Activated CD4-positive, alpha-beta T cell treated with anti-CD3 and anti-CD28 coated beads, Interleukin-2, amount 10 ng/mL, durations not matched to agents 7 days and 5 days (primary cell): Measurements from ENCODE around the gene PSTK. TPM values are rescaled to one million over a fixed set of nuclear protein-coding genes. Genes with fewer than 3 reads are reported as not detected.
A peak's percentile ranks its signal among the peaks of the same experiment; 100 is the strongest.

ENCODE experiments used
- CTCF ChIA-PET: fragments of 350-600 bp; sonication (Branson Sonifier 250); formaldehyde crosslinking; loops from one replicate; lab custom pipeline; 2021; ENCODE audit warnings: antibody characterized with exemption; lab: Charles Lee
- POLR2A ChIA-PET: fragments of 350-600 bp; sonication (Branson Sonifier 250); formaldehyde crosslinking; loops from one replicate; lab custom pipeline; 2021; ENCODE audit warnings: antibody characterized with exemption; lab: Charles Lee
- DNase-seq: peaks from one replicate; pipeline ENCODE4 v3.0.0-alpha.2; 2020
- H3K27ac Mint-ChIP-seq: one replicate; pipeline ENCODE4 v1.8.0; 2021; ENCODE audit warnings: mild to moderate bottlenecking, moderate library complexity, mixed read lengths
- H3K27me3 Mint-ChIP-seq: one replicate; pipeline ENCODE4 v1.8.0; 2021; ENCODE audit warnings: mixed read lengths
- H3K36me3 Mint-ChIP-seq: one replicate; pipeline ENCODE4 v1.8.0; 2021; ENCODE audit warnings: low read depth, mixed read lengths
- H3K4me1 Mint-ChIP-seq: one replicate; pipeline ENCODE4 v1.8.0; 2021; ENCODE audit warnings: mixed read lengths
- H3K4me3 Mint-ChIP-seq: one replicate; pipeline ENCODE4 v1.8.0; 2021; ENCODE audit warnings: mild to moderate bottlenecking, moderate library complexity, mixed read lengths
- H3K9me3 Mint-ChIP-seq: one replicate; pipeline ENCODE4 v1.8.0; 2021; ENCODE audit warnings: mixed read lengths
- total RNA-seq, 2 experiments: library from RNA; stranded (reverse); gene quantifications; one replicate each; pipeline ENCODE4 v1.2.3, GENCODE V29; 2021

Gene PSTK
- total RNA-seq, result 1 to 10 TPM; 2.6 to 3.7 TPM

DNA sequence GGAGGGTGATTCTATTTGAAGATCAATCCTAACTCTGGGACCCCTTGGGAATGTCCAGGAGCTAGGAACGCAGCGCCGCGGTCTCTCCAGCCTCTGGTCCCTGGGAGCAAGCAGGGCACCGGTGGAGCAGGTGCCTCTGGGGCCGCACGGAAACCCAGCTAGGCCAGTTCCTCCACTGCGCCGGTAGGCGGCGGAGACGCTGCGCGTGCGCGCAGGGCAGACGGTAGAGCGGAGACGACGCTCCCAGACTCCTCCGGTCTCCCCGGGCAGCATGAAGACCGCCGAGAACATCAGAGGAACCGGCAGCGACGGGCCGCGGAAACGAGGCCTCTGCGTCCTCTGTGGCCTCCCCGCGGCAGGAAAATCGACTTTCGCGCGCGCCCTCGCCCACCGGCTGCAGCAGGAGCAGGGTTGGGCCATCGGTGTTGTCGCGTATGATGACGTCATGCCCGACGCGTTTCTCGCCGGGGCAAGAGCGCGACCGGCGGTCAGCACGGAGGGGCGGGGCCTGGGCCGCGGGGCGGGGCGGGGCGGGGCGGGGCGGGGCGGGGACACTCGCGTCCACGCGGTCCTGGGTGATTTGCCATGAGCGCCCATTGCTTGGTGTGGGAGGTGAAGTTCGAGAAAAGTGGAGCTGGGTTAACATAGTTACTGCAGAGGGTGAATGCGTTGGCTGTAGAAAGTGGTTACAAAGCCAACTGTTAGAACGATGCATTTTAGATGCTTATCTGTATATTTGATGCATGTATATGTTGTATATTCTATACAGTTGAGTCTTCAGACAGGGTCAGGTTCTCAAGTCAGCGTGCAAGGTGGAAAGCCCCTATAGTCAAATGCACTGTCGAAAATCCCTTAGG, at the start of gene PSTK:
Gene PSTK (plus strand): TSS at position 193 of the 857 bp plus-strand sequence. CDS start 79 bp downstream, at position 272.
- CTCF ChIA-PET, result interaction anchor here (0.6 to 2.4 kb wide), 18 partner anchors 9 to 1057 kb away, joined by 3 to 19 read pairs (median 4); partner anchors contain the start of genes BUB3 and C10orf88
- Mint-ChIP-seq H3K36me3 (no peaks in the 10 kb centered on the region), H3K4me3 (peak within 1 kb of the TSS; percentile 82), H3K27me3 (peaks cover 10% of the 10 kb centered on the region), H3K27ac (peak within 1 kb of the TSS; percentile 99), H3K9me3 (no peaks in the 10 kb centered on the region), H3K4me1 (peaks cover 19% of the 10 kb centered on the region)
- POLR2A ChIA-PET, result interaction anchor here (1.0 kb wide), 1 partner anchor 28 kb away, joined by 3 read pairs; no protein-coding TSS in a partner anchor
- peak; percentile 90 for DNase-seq

GRCh38 chr10:122931088-122931906, 48.9 kb upstream of the PSTK start:
- H3K36me3 Mint-ChIP-seq, result peaks cover 17% of the 10 kb centered on the region

GRCh38 chr10:122939133-122939855, 40.9 kb upstream of the PSTK start:
- Mint-ChIP-seq H3K9me3 (no peaks in the 10 kb centered on the region), H3K27me3 (no peaks in the 10 kb centered on the region), H3K4me3 (no peak overlapping the region), H3K4me1 (no peaks in the 10 kb centered on the region), H3K27ac (no peak overlapping the region), H3K36me3 (peaks cover 34% of the 10 kb centered on the region)
- POLR2A ChIA-PET, result interaction anchor here (0.6 kb wide), 1 partner anchor 815 kb away, joined by 4 read pairs; no protein-coding TSS in a partner anchor
- CTCF ChIA-PET, result no interaction called here
- no peak for DNase-seq

More at GRCh38 chr10:122931088-122931906, 48.9 kb upstream of the PSTK start:
- POLR2A ChIA-PET, result no interaction called here
- CTCF ChIA-PET, result no interaction called here
- no peak overlapping the region for H3K27ac Mint-ChIP-seq
- no peaks in the 10 kb centered on the region for H3K27me3 Mint-ChIP-seq
- no peaks in the 10 kb centered on the region for H3K9me3 Mint-ChIP-seq
- no peak for DNase-seq
- no peaks in the 10 kb centered on the region for H3K4me1 Mint-ChIP-seq
- no peak overlapping the region for H3K4me3 Mint-ChIP-seq

- Mint-ChIP-seq H3K27ac (no peak overlapping the region), H3K9me3 (no peaks in the 10 kb centered on the region), H3K4me3 (no peak overlapping the region), H3K27me3 (no peaks in the 10 kb centered on the region), H3K36me3 (peaks cover 32% of the 10 kb centered on the region), H3K4me1 (no peaks in the 10 kb centered on the region)
- POLR2A ChIA-PET, result no interaction called here
- no peak for DNase-seq
- CTCF ChIA-PET, result no interaction called here
These were observed 40.2 kb upstream of the PSTK start for GRCh38 chr10:122939856-122940543.

DNA sequence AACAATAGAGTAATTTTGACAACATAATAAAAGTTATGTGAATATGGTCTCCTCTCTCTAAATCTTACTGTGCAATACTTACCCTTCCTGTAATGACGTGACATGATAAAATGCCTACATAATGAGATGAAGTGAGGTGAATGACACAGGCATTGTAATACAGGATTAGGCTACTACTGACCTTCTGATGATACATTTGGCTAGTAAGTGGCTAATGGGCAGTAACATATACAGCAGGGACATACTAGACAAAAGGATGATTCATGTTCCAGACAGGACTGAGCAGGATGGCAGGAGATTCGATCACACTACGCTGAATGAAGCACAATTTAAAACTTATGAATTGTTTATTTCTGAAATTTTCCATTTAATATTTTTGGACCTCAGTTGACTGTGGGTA, 30.9 kb upstream of the PSTK start:
- peaks cover 5% of the 10 kb centered on the region for H3K9me3 Mint-ChIP-seq
- DNase-seq, result no peak
- H3K27me3 Mint-ChIP-seq, result no peaks in the 10 kb centered on the region
- no peak overlapping the region for H3K4me3 Mint-ChIP-seq
- no peak overlapping the region for H3K27ac Mint-ChIP-seq
- ChIA-PET CTCF (no interaction called here), POLR2A (no interaction called here)
- H3K36me3 Mint-ChIP-seq, result peaks cover 45% of the 10 kb centered on the region
- peaks cover 30% of the 10 kb centered on the region for H3K4me1 Mint-ChIP-seq

- POLR2A ChIA-PET, result interaction anchor here (0.6 to 1.1 kb wide), 2 partner anchors 8 to 46 kb away, joined by 3 to 4 read pairs; no protein-coding TSS in a partner anchor
- H3K4me3 Mint-ChIP-seq, result peak within 1 kb of the TSS; percentile 86
- H3K4me1 Mint-ChIP-seq, result peaks cover 41% of the 10 kb centered on the region
- H3K36me3 Mint-ChIP-seq, result peaks cover 27% of the 10 kb centered on the region
- peaks cover 22% of the 10 kb centered on the region for H3K27me3 Mint-ChIP-seq
- CTCF ChIA-PET, result interaction anchor here (0.6 to 5.1 kb wide), 4 partner anchors 26 to 838 kb away, joined by 3 to 16 read pairs (median 3); partner anchors contain the start of genes FAM24B and PSTK
- H3K27ac Mint-ChIP-seq, result peak within 1 kb of the TSS; percentile 92
- peak; percentile 98 for DNase-seq
- H3K9me3 Mint-ChIP-seq, result peaks cover 8% of the 10 kb centered on the region
These were observed 26.1 kb upstream of the PSTK start, which contains the start of gene C10orf88 for GRCh38 chr10:122953902-122954730. Gene C10orf88, minus strand, starts transcription at chr10:122954227. Its CDS starts 49 bp downstream, at chr10:122954178.

GRCh38 chr10:122954731-122955050, 25.5 kb upstream of the PSTK start:
- H3K4me3 Mint-ChIP-seq, result peak overlapping the region; percentile 86

DNA sequence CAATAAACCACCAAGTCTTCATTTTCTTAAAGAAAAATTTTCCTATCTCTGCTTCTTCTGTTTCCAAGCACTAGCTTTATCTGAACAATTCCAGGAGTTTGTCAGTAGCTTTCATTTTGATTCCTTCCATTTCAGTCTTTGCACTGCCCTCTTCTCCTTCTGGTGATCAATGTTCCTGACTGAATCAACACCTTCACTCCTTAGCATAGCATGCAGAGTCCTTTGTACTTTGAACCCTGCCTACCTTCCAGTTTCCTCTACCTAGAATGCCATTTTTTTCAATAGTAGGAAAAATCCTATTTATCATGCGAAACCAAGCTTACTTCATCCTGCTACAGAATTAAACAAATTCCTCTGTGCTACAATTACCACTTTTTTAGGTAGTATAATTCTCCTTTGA, 24.3 kb upstream of the PSTK start:
- H3K4me1 Mint-ChIP-seq, result peaks cover 36% of the 10 kb centered on the region
- peaks cover 17% of the 10 kb centered on the region for H3K36me3 Mint-ChIP-seq
- peaks cover 8% of the 10 kb centered on the region for H3K9me3 Mint-ChIP-seq
- ChIA-PET POLR2A (no interaction called here), CTCF (interaction anchor here (1.4 to 5.1 kb wide), 2 partner anchors 10 to 24 kb away, joined by 8 to 16 read pairs; partner anchors contain the start of gene PSTK)
- no peak overlapping the region for H3K4me3 Mint-ChIP-seq
- H3K27ac Mint-ChIP-seq, result no peak overlapping the region
- no peak for DNase-seq
- H3K27me3 Mint-ChIP-seq, result peaks cover 22% of the 10 kb centered on the region

More at GRCh38 chr10:122954731-122955050, 25.5 kb upstream of the PSTK start:
- ChIA-PET CTCF (interaction anchor here (0.6 to 5.1 kb wide), 3 partner anchors 26 to 838 kb away, joined by 3 to 16 read pairs (median 3); partner anchors contain the start of gene PSTK), POLR2A (no interaction called here)
- peaks cover 8% of the 10 kb centered on the region for H3K9me3 Mint-ChIP-seq
- peak overlapping the region; percentile 92 for H3K27ac Mint-ChIP-seq
- H3K27me3 Mint-ChIP-seq, result peaks cover 22% of the 10 kb centered on the region
- peaks cover 41% of the 10 kb centered on the region for H3K4me1 Mint-ChIP-seq
- H3K36me3 Mint-ChIP-seq, result peaks cover 22% of the 10 kb centered on the region
- DNase-seq, result no peak

GRCh38 chr10:122957474-122957873, 22.7 kb upstream of the PSTK start:
- Mint-ChIP-seq H3K27me3 (peaks cover 24% of the 10 kb centered on the region), H3K36me3 (peaks cover 12% of the 10 kb centered on the region), H3K4me1 (peaks cover 28% of the 10 kb centered on the region), H3K9me3 (peaks cover 8% of the 10 kb centered on the region), H3K27ac (no peak overlapping the region), H3K4me3 (no peak overlapping the region)
- ChIA-PET CTCF (interaction anchor here (0.8 to 5.1 kb wide), 3 partner anchors 23 to 72 kb away, joined by 3 to 16 read pairs (median 3); partner anchors contain the start of gene PSTK), POLR2A (no interaction called here)
- no peak for DNase-seq

DNA sequence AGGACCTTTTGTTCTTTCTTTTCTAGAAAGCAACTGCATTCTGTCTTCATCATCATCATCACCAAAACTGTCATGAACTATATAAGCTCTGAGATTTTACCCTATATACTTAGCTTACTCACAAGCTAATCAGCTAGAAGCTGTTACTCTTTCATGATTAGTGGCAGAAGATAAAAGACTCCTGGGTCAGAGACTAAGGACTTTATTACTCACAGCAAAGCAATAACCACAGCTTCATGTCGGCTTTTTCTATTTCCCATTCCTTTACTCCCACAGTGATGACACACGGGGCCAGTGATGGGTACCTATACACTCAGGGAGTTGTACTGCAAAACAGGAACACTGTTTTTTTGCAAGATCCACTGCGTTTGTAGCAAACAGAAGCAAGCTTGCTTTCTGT, 17.8 kb upstream of the PSTK start:
- Mint-ChIP-seq H3K9me3 (peaks cover 19% of the 10 kb centered on the region), H3K4me3 (no peak overlapping the region), H3K27me3 (peaks cover 21% of the 10 kb centered on the region), H3K4me1 (no peaks in the 10 kb centered on the region), H3K36me3 (peaks cover 4% of the 10 kb centered on the region), H3K27ac (no peak overlapping the region)
- ChIA-PET CTCF (interaction anchor here (2.5 kb wide), 1 partner anchor 17 kb away, joined by 10 read pairs; the partner anchor contains the start of gene PSTK), POLR2A (no interaction called here)
- DNase-seq, result no peak

- Mint-ChIP-seq H3K36me3 (peaks cover 5% of the 10 kb centered on the region), H3K4me1 (no peaks in the 10 kb centered on the region), H3K9me3 (peaks cover 29% of the 10 kb centered on the region), H3K4me3 (no peak overlapping the region), H3K27me3 (peaks cover 24% of the 10 kb centered on the region), H3K27ac (no peak overlapping the region)
- CTCF ChIA-PET, result interaction anchor here (0.8 kb wide), 1 partner anchor 28 kb away, joined by 3 read pairs; no protein-coding TSS in a partner anchor
- DNase-seq, result no peak
- POLR2A ChIA-PET, result no interaction called here
These were observed 13.3 kb upstream of the PSTK start for GRCh38 chr10:122966879-122967278.
